IPS-20b (cell line): ENCODE results near the gene UPK3A.
"Not testable (repeated sequence)": the region's sequence is repeated elsewhere in the genome, so short reads cannot be mapped to it uniquely, and the experiment has no call there.

Experiments
- H3K27ac ChIP-seq: one replicate; pipeline ENCODE4 v1.5.1; 2013; ENCODE audit warnings: low read length
- H3K27me3 ChIP-seq: 2 replicates; pipeline ENCODE4 v1.6.1; 2013; ENCODE audit warnings: mild to moderate bottlenecking, low read length, inconsistent platforms; ENCODE audit not compliant: insufficient read depth
- H3K36me3 ChIP-seq: 2 replicates; pipeline ENCODE4 v1.6.1; 2013; ENCODE audit warnings: low read depth, mild to moderate bottlenecking, inconsistent platforms, low read length, moderate library complexity; ENCODE audit not compliant: insufficient read depth
- H3K4me1 ChIP-seq: 2 replicates; pipeline ENCODE4 v1.6.1; 2013; ENCODE audit warnings: mild to moderate bottlenecking, control low read depth, inconsistent platforms, low read length, moderate library complexity; ENCODE audit not compliant: insufficient read depth
- H3K4me3 ChIP-seq: 2 replicates; pipeline ENCODE4 v1.5.1; 2013; ENCODE audit warnings: mild to moderate bottlenecking, low read length, inconsistent platforms
- H3K9ac ChIP-seq: 2 replicates; pipeline ENCODE4 v1.6.1; 2013; ENCODE audit warnings: low read depth, mild to moderate bottlenecking, inconsistent platforms, low read length, moderate library complexity
- H3K9me3 ChIP-seq: 2 replicates; pipeline ENCODE4 v1.6.1; 2013; ENCODE audit warnings: mild to moderate bottlenecking, low read depth, low read length, inconsistent platforms; ENCODE audit not compliant: insufficient read depth

UPK3A gene

GRCh38 chr22:45242778-45243191, 42.0 kb upstream of the UPK3A start:
- Histone ChIP-seq H3K9me3 (no peaks in the 10 kb centered on the region), H3K4me3 (no peak overlapping the region), H3K4me1 (peaks cover 12% of the 10 kb centered on the region; the same call in 1 of the 2 replicates), H3K27me3 (peaks cover 19% of the 10 kb centered on the region), H3K36me3 (no peaks in the 10 kb centered on the region), H3K9ac (no peak overlapping the region), H3K27ac (no peak overlapping the region)

- peaks cover 5% of the 10 kb centered on the region; the same call in 1 of the 2 replicates for H3K4me1 ChIP-seq
- H3K9ac ChIP-seq, result no peak overlapping the region
- no peak overlapping the region for H3K4me3 ChIP-seq
- no peaks in the 10 kb centered on the region for H3K9me3 ChIP-seq
- H3K36me3 ChIP-seq, result no peaks in the 10 kb centered on the region
- no peak overlapping the region for H3K27ac ChIP-seq
- peaks cover 13% of the 10 kb centered on the region for H3K27me3 ChIP-seq
Measured at GRCh38 chr22:45244916-45245315, 39.8 kb upstream of the UPK3A start.

- H3K4me3 ChIP-seq, result no peak overlapping the region
- H3K27ac ChIP-seq, result no peak overlapping the region
- H3K4me1 ChIP-seq, result peaks cover 4% of the 10 kb centered on the region; the same call in 1 of the 2 replicates
Measured at GRCh38 chr22:45246060-45246985, 38.4 kb upstream of the UPK3A start.

GRCh38 chr22:45248832-45249561, 35.8 kb upstream of the UPK3A start:
- no peaks in the 10 kb centered on the region for H3K36me3 ChIP-seq
- H3K27me3 ChIP-seq, result no peaks in the 10 kb centered on the region
- H3K9me3 ChIP-seq, result no peaks in the 10 kb centered on the region
- no peak overlapping the region for H3K27ac ChIP-seq
- H3K4me3 ChIP-seq, result no peak overlapping the region
- no peak overlapping the region for H3K9ac ChIP-seq
- H3K4me1 ChIP-seq, result no peaks in the 10 kb centered on the region

More at GRCh38 chr22:45246060-45246985, 38.4 kb upstream of the UPK3A start:
- Histone ChIP-seq H3K9ac (no peak overlapping the region), H3K27me3 (peaks cover 7% of the 10 kb centered on the region; the same call in 1 of the 2 replicates), H3K9me3 (no peaks in the 10 kb centered on the region), H3K36me3 (no peaks in the 10 kb centered on the region)

DNA sequence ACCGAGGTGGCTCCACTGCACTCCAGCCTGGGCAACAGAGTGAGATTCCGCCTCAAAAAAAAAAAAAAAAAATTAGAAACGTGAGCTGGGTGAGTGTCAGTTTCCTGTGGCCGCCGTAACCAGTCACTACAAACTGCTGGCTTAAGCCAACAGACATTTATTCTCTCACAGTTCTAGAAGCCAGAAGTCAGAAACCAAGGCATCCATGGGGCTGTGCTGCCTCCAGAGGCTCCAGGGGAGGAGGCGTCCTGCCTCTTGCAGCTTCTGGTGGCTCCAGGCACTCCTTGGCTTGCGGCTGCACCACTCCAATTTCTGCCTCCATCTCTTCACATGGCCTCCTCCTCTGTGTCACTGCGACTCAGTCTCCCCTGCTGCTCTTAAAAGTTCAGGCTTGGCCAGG, 32.9 kb upstream of the UPK3A start:
- H3K9me3 ChIP-seq, result no peaks in the 10 kb centered on the region
- no peak overlapping the region for H3K9ac ChIP-seq
- no peak overlapping the region for H3K27ac ChIP-seq
- no peaks in the 10 kb centered on the region for H3K4me1 ChIP-seq
- no peak overlapping the region for H3K4me3 ChIP-seq
- H3K36me3 ChIP-seq, result no peaks in the 10 kb centered on the region
- H3K27me3 ChIP-seq, result no peaks in the 10 kb centered on the region

- Histone ChIP-seq H3K27me3 (no peaks in the 10 kb centered on the region), H3K27ac (no peak overlapping the region), H3K4me3 (no peak overlapping the region), H3K36me3 (no peaks in the 10 kb centered on the region), H3K4me1 (no peaks in the 10 kb centered on the region), H3K9me3 (no peaks in the 10 kb centered on the region), H3K9ac (no peak overlapping the region)
Measured at GRCh38 chr22:45253039-45253641, 31.6 kb upstream of the UPK3A start.

- Histone ChIP-seq H3K4me1 (no peaks in the 10 kb centered on the region), H3K27me3 (no peaks in the 10 kb centered on the region), H3K4me3 (no peak overlapping the region), H3K9ac (no peak overlapping the region), H3K36me3 (no peaks in the 10 kb centered on the region), H3K27ac (no peak overlapping the region), H3K9me3 (no peaks in the 10 kb centered on the region)
Measured at GRCh38 chr22:45254388-45254787, 30.4 kb upstream of the UPK3A start.

- no peaks in the 10 kb centered on the region for H3K4me1 ChIP-seq
- no peak overlapping the region for H3K9ac ChIP-seq
- H3K27ac ChIP-seq, result no peak overlapping the region
- no peaks in the 10 kb centered on the region for H3K27me3 ChIP-seq
- no peaks in the 10 kb centered on the region for H3K9me3 ChIP-seq
- no peak overlapping the region for H3K4me3 ChIP-seq
- no peaks in the 10 kb centered on the region for H3K36me3 ChIP-seq
Measured at GRCh38 chr22:45254789-45255278, 29.9 kb upstream of the UPK3A start.

DNA sequence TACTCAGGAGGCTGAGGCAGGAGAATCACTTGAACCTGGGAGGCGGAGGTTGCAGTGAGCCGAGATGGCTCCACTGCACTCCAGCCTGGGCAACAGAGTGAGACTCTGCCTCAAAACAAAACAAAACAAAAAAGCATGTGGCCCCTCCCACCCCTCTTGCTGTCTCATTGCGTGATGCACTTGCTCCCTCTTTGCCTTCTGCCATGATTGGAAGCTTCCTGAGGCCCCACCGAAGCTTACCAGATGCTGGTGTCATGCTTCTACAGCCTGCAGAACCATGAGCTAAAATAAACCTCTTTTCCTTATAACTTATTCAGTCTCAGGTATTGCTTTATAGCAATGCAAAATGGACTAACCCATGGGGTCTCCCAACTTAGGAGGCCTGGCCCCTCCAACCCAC, 26.8 kb upstream of the UPK3A start:
- H3K4me1 ChIP-seq, H3K4me3 ChIP-seq, H3K9ac ChIP-seq, H3K9me3 ChIP-seq, H3K27ac ChIP-seq, H3K36me3 ChIP-seq: not testable (repeated sequence)
- H3K27me3 ChIP-seq, result peaks cover 10% of the 10 kb centered on the region; the same call in 1 of the 2 replicates

DNA sequence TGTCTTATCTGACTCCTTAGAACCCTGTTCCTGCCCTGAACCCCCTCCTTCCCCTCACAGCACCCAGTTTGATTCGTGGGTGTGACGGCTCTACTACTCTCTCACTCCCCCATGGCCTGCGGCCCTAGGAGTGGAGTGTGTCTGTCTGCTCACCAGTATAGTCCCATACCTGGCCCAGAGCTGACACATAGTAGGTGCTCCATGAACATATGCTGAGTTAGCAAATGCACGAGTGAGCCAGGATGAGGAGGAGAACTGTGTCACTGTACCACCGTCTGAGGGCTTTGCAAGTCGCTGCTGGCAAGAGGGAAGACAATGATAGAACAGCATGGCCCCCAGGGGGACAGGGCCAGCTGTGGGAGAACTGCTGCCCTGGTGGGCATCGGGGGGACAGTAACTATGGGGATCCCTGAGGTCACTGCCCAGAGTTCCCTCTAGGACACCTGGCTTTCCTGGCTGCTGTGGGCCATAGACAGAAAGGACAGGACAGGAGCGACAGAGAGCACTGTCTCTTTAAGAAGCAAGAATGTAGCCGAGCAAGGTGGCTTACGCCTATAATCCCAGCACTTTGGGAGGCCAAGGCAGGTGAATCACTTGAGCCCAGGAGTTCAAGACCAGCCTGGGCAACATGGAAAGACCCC, 24.9 kb upstream of the UPK3A start:
- H3K4me1 ChIP-seq, result no peaks in the 10 kb centered on the region
- peaks cover 18% of the 10 kb centered on the region for H3K27me3 ChIP-seq
- no peak overlapping the region for H3K9ac ChIP-seq

DNA sequence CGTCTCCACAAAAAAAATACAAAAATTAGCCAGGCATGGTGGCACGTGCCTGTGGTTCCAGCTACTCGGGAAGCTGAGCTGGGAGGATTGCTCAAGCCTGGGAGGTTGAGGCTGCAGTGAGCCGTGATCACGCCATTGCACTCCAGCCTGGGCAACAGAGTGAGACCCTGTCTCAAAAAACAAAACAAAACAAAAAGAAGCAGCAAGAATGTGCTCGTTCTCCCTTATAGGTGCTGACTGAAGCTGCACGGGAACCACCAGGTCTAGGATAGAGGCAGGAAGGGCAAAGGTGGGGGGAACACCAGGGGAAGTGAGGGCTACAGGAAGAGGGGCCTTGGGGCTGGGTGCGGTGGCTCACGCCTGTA, 24.4 kb upstream of the UPK3A start:
- H3K36me3 ChIP-seq, H3K27ac ChIP-seq, H3K9ac ChIP-seq, H3K9me3 ChIP-seq, H3K4me3 ChIP-seq, H3K4me1 ChIP-seq: not testable (repeated sequence)
- peaks cover 18% of the 10 kb centered on the region for H3K27me3 ChIP-seq

More for the DNA sequence above, 24.9 kb upstream of the UPK3A start:
- H3K27ac ChIP-seq, result no peak overlapping the region
- H3K9me3 ChIP-seq, result no peaks in the 10 kb centered on the region
- H3K36me3 ChIP-seq, result no peaks in the 10 kb centered on the region
- no peak overlapping the region for H3K4me3 ChIP-seq
